Caco-2 (cell line): ENCODE results near the gene DMRTA2. TPM values are rescaled to one million over a fixed set of nuclear protein-coding genes. Genes with fewer than 3 reads are reported as not detected.

Source experiments
- BruUV-seq: library from RNA; stranded (reverse); fragments of 400-500 nt; replicated peaks from 2 replicates; lab custom pipeline; 2021; lab: Mats Ljungman, UMichigan
- CTCF ChIA-PET: fragments of 300-600 bp; sonication (Branson Sonifier 250); formaldehyde crosslinking; loops from one replicate; lab custom pipeline; 2022; ENCODE audit warnings: antibody characterized with exemption; lab: Charles Lee
- POLR2A ChIA-PET: fragments of 300-600 bp; sonication (Branson Sonifier 250); formaldehyde crosslinking; loops from one replicate; lab custom pipeline; 2022; ENCODE audit warnings: antibody characterized with exemption; lab: Charles Lee
- DNase-seq, 2 experiments: peaks; one replicate each; pipeline versions ENCODE4 v3.0.0 to v3.0.0-alpha.2; 2020 to 2022
- H3K27me3 ChIP-seq: replicated peaks from 2 replicates; pipeline ENCODE4 v1.6.0; 2011; ENCODE audit warnings: low read length; ENCODE audit not compliant: control insufficient read depth, insufficient read depth
- H3K36me3 ChIP-seq: 2 replicates; pipeline ENCODE4 v1.5.1; 2011; ENCODE audit warnings: low read length; ENCODE audit not compliant: control insufficient read depth, insufficient read depth
- H3K4me1 ChIP-seq: fragments of 250-450 bp; sonication (Bioruptor Pico); 2 replicates; pipeline ENCODE4 v1.5.1; 2020; ENCODE audit warnings: mild to moderate bottlenecking
- H3K4me3 ChIP-seq: 2 replicates; pipeline ENCODE4 v1.5.1; 2011; ENCODE audit warnings: low read depth, mild to moderate bottlenecking, control low read depth, low read length
- H3K9me3 ChIP-seq: fragments of 250-450 bp; sonication (Bioruptor Pico); 2 replicates; pipeline ENCODE4 v1.5.1; 2020; ENCODE audit warnings: mild to moderate bottlenecking, moderate library complexity
- H3K27ac Mint-ChIP-seq: one replicate; pipeline ENCODE4 v1.8.0; 2022; ENCODE audit warnings: mixed read lengths; ENCODE audit not compliant: unreplicated experiment
- H3K27me3 Mint-ChIP-seq: one replicate; pipeline ENCODE4 v1.8.0; 2022; ENCODE audit warnings: mixed read lengths; ENCODE audit not compliant: insufficient read depth, unreplicated experiment
- H3K36me3 Mint-ChIP-seq: one replicate; pipeline ENCODE4 v1.8.0; 2022; ENCODE audit warnings: mild to moderate bottlenecking, mixed read lengths; ENCODE audit not compliant: insufficient read depth, unreplicated experiment
- H3K4me1 Mint-ChIP-seq: one replicate; pipeline ENCODE4 v1.8.0; 2022; ENCODE audit warnings: low read depth, mixed read lengths; ENCODE audit not compliant: unreplicated experiment
- H3K4me3 Mint-ChIP-seq: one replicate; pipeline ENCODE4 v1.8.0; 2022; ENCODE audit warnings: mild to moderate bottlenecking, moderate library complexity, mixed read lengths; ENCODE audit not compliant: unreplicated experiment
- H3K9me3 Mint-ChIP-seq: one replicate; pipeline ENCODE4 v1.8.0; 2022; ENCODE audit warnings: mixed read lengths; ENCODE audit not compliant: unreplicated experiment
- CTCF ChIP-seq, 2 experiments: fragments of 200-600 bp in 1 of 2; IDR thresholded peaks; 1 replicate in 1 of 2; 2 replicates in 1 of 2; pipeline versions ENCODE4 v1.5.1 to v1.8.0; 2011 to 2022; ENCODE audit warnings: antibody characterized with exemption in 1 of 2, control low read depth in 1 of 2, inconsistent platforms in 1 of 2, low read depth in 1 of 2, low read length in 1 of 2, mild to moderate bottlenecking in 1 of 2, moderate library complexity in 1 of 2; ENCODE audit not compliant: insufficient read depth in 1 of 2, severe bottlenecking in 1 of 2, unreplicated experiment in 1 of 2
- intact Hi-C: fragments of 100-400 bp; cut with micrococcal nuclease; formaldehyde crosslinking; loops from one replicate; pipeline ENCODE4 v1.10.0; 2022; ENCODE audit not compliant: unreplicated experiment
- total RNA-seq: library from RNA; stranded (reverse); gene quantifications from 2 replicates; pipeline ENCODE4 v1.2.3, GENCODE V29; 2022

Gene DMRTA2
- total RNA-seq, 1 experiment from 2014 or later, result 3.4 TPM

GRCh38 chr1:50420689-50421365 lies 2.4 kb downstream of the DMRTA2 start:
- Histone ChIP-seq H3K36me3 (no peaks in the 10 kb centered on the region), H3K4me1 (no peaks in the 10 kb centered on the region), H3K9me3 (no peaks in the 10 kb centered on the region), H3K27me3 (no peaks in the 10 kb centered on the region), H3K4me3 (no peak overlapping the region)
- DNase-seq, result no peak
- Mint-ChIP-seq H3K27me3 (peaks cover 10% of the 10 kb centered on the region), H3K27ac (no peak overlapping the region), H3K9me3 (no peaks in the 10 kb centered on the region), H3K4me3 (no peak overlapping the region), H3K36me3 (peaks cover 22% of the 10 kb centered on the region), H3K4me1 (peaks cover 6% of the 10 kb centered on the region)
- intact Hi-C loops, result loop anchor here (10.0 kb wide), 1 partner anchor 124 kb away; no protein-coding TSS in a partner anchor
- ChIA-PET CTCF (no interaction called here), POLR2A (no interaction called here)
- TF ChIP-seq CTCF (IDR thresholded peaks at IDR 0.05; ENCODE audit: insufficient read depth in 1 of 2, low read depth in 1 of 2, low read length in 1 of 2, severe bottlenecking in 1 of 2, unreplicated experiment in 1 of 2), result no peak
- BruUV-seq, result no TSS peak

- H3K36me3 ChIP-seq, result no peaks in the 10 kb centered on the region
- no peak for TF ChIP-seq CTCF (IDR thresholded peaks at IDR 0.05; ENCODE audit: insufficient read depth in 1 of 2, low read depth in 1 of 2, low read length in 1 of 2, severe bottlenecking in 1 of 2, unreplicated experiment in 1 of 2)
- peaks cover 6% of the 10 kb centered on the region for H3K4me1 Mint-ChIP-seq
- intact Hi-C loops, result loop anchor here (10.0 kb wide), 1 partner anchor 125 kb away; no protein-coding TSS in a partner anchor
- no peaks in the 10 kb centered on the region for H3K4me1 ChIP-seq
- H3K4me3 ChIP-seq, result no peak overlapping the region
- H3K27ac Mint-ChIP-seq, result no peak overlapping the region
- H3K4me3 Mint-ChIP-seq, result no peak overlapping the region
- H3K9me3 ChIP-seq, result no peaks in the 10 kb centered on the region
- H3K27me3 Mint-ChIP-seq, result peaks cover 10% of the 10 kb centered on the region
- H3K36me3 Mint-ChIP-seq, result peaks cover 22% of the 10 kb centered on the region
- ChIA-PET CTCF (no interaction called here), POLR2A (no interaction called here)
- no peak for DNase-seq
- BruUV-seq, result no TSS peak
- H3K9me3 Mint-ChIP-seq, result no peaks in the 10 kb centered on the region
- H3K27me3 ChIP-seq, result no peaks in the 10 kb centered on the region
Measured at GRCh38 chr1:50419907-50420677, 3.2 kb downstream of the DMRTA2 start.

GRCh38 chr1:50419192-50419906 lies 3.9 kb downstream of the DMRTA2 start:
- no peak for TF ChIP-seq CTCF (IDR thresholded peaks at IDR 0.05; ENCODE audit: insufficient read depth in 1 of 2, low read depth in 1 of 2, low read length in 1 of 2, severe bottlenecking in 1 of 2, unreplicated experiment in 1 of 2)
- CTCF ChIA-PET, result no interaction called here
- H3K9me3 ChIP-seq, result no peaks in the 10 kb centered on the region
- Mint-ChIP-seq H3K36me3 (peaks cover 17% of the 10 kb centered on the region), H3K4me3 (no peak overlapping the region), H3K9me3 (no peaks in the 10 kb centered on the region), H3K27me3 (peaks cover 5% of the 10 kb centered on the region), H3K4me1 (peaks cover under 1% of the 10 kb centered on the region), H3K27ac (no peak overlapping the region)
- intact Hi-C loops, result no loop called here
- no peak for DNase-seq
- H3K4me3 ChIP-seq, result no peak overlapping the region
- POLR2A ChIA-PET, result no interaction called here
- H3K36me3 ChIP-seq, result no peaks in the 10 kb centered on the region
- no TSS peak for BruUV-seq
- H3K4me1 ChIP-seq, result no peaks in the 10 kb centered on the region
- no peaks in the 10 kb centered on the region for H3K27me3 ChIP-seq
